ENCODE results near the gene OTX2.

DNA sequence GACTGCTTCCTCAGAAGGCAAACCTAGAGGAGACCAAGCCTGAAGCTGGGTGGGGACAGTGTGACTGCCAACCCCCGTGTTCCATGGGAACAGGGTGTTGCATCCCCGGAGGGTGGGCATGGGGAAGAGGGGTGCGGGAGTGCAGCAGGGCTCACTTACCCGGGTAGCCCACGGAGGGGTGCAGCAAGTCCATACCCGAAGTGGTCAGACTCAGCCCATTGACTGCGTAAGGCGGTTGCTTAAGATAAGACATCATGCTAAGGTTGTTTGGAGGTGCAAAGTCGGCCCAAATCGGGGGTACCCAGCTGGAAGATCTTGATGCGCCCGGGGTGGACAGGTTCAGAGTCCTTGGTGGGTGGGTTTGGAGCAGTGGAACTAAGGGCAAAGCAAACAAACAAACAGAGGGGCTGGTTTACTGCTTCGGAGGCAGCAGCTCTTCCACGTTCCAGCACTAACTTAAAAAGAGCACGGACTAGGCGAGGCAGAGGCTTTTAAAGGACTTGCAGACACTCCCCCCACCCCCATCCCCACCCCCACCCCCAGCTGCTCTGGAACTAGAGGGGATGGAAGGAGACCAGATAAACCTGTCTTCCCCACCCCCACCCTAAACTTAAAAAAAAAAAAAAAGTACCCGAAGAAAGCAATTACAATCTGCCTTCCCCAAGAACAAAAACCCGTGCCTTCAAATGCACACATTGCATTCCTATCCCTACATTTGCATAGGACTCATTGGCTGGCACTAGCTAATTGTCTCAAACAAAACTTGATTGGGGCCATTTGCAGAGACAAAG is 4.9 kb downstream of the OTX2 start:
- TF ChIP-seq CTCF (IDR thresholded peaks at IDR 0.05): no peak
- TF ChIP-seq POLR2A (IDR thresholded peaks at IDR 0.05): no peak

Data from esophagus squamous epithelium (tissue), 4 donors.